SW480 (cell line): Measurements from ENCODE around the gene ADCY2.
A peak's percentile ranks its signal among the peaks of the same experiment; 100 is the strongest.

Source experiments
- DNase-seq: peaks from one replicate; pipeline ENCODE4 v3.0.0-alpha.2; 2016; ENCODE audit warnings: low spot score

ADCY2 gene

DNA sequence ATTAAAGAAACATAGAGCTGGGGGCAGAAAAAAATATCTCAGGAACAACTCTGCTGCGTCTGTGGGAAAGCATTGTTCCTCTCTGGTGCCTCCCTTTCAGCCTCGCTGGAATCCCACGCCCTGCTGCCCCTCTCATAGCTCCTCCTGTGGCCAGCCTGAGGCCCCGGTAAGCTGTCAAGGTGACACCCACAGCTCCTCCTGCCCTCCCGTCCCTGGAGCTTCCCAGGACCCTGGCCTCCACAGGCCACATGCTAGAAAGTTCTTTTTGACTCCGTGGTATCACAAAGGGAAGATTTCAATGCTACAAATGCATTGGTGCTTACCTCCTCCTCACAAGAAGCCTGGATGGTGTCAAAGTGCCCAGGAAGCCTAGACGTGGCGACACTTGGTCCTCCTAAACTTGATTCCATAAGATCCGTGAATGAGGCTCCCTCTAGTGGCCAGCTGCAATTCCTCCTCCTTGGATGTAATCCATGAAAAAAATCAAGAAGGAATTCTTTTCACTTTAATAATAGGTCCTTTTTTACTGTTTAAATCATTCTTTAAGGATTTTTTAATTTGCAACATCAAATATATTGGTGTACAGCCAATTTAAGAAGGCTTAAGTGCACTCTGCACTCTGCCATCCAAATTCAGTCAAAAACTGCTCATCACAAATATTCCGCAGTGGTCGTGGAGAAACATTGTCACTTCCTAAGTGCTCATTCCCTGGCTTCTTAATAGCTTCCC, 350.1 kb downstream of the ADCY2 start:
- DNase-seq: peak; percentile 66

DNA sequence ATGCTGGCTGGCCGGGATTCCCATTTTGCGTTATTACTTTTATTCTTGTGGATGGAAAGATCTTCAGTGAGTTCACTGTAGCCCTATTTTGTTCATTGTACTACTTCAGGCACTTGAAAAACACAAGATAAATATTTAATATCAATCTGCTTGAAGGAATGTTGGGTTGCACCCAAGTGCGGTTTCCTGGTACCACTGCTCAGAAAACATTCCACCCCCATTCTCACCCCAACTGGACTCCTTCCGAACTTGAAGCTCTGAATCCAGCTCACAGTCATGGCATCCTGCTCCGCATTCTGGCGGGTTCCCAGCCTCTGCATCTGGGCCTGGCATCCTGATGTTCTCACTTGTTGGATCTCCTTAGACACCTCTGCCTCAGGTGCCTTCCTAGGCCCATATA, 351.8 kb downstream of the ADCY2 start:
- no peak for DNase-seq

DNA sequence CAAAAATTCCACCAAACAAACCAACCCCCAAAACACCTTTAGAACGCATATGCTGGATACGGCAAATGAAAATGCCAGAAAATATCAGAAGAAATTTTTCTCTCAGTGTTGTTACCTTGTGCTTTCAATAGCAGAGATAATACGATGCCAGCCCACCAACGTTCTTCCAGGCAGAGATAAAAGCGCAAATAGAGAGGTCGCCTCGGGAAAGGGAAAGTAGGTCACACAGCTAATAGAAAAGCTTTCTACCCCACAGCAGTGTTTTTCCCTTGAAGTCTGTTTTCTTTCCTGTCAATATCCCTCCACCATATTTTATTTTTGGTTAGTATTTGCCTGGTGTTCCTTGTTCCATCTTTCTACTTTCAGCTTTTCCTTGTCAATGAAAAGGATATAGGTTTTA, 353.7 kb downstream of the ADCY2 start:
- no peak for DNase-seq

DNA sequence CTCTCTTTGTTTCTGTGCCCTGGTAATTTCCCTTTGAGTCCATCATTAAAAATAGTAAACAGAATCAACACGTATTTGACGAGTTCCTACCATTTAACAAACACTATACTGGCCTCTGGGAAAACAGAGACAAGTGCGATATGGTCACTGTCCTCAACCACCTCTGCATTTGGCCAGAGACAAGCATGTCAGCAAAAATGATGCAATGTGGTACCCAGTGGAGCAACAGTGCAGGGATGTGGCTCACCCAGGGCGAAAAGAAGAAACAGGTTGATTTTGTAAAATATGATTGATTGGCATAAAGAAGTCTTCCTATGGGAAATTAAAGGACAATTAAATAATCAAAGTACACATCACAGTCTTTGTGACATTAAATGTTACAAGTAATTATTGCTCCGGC, 355.9 kb downstream of the ADCY2 start:
- DNase-seq: no peak

DNA sequence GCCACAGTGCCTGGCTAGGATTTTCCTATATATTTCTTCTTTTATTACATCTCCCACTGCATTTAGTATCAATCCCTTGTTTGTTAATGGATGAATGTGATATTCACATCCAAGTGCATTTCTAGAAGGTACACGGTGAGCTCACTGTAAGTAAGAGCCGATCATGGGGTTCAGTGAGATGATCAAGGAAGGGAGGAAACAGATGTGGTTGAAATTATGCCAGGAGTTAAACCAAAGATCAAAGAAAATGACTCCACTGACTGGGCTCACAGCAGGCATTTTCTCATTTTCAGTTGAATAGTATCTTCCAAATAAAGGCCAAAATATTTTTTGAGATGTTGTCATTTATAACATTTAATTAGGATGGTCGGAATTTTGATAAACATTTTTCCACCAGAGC, 357.2 kb downstream of the ADCY2 start:
- DNase-seq: no peak

DNA sequence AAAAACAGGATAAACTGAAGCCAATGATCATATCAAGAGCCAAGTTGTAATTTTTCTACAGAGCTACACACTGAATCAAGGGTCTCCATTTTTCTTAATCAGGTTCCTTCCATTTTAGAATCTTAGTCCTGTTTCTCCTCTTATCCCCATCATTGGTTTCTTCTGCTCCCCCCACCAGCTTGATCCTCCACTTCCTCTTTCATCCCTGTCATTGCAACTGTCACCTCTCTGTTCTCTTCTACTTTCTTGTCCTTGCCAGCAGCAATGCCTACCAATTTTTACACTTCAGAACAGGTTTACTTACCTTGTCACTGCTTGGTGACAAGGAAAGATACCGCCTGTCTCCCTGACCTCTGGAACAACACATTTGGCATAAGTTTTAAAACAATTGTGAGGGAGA, 357.7 kb downstream of the ADCY2 start:
- no peak for DNase-seq

DNA sequence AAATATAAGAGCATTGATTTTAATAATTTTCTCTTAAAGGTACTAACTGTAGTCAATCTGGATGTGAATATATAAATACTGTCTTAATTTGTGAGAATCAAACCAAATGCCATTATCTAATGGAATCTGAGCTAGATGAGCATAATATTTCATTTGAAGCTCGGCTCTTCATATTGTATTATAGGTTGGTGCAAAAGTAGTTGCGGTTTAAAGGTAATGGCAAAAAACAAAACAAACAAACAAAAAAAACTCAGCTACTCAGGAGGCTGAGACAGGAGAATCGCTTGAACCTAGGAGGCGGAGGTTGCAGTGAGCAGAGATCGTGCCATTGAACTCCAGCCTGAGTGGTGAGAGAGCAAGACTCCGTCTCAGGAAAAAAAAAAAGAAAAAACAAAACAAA, 358.6 kb downstream of the ADCY2 start:
- no peak for DNase-seq

DNA sequence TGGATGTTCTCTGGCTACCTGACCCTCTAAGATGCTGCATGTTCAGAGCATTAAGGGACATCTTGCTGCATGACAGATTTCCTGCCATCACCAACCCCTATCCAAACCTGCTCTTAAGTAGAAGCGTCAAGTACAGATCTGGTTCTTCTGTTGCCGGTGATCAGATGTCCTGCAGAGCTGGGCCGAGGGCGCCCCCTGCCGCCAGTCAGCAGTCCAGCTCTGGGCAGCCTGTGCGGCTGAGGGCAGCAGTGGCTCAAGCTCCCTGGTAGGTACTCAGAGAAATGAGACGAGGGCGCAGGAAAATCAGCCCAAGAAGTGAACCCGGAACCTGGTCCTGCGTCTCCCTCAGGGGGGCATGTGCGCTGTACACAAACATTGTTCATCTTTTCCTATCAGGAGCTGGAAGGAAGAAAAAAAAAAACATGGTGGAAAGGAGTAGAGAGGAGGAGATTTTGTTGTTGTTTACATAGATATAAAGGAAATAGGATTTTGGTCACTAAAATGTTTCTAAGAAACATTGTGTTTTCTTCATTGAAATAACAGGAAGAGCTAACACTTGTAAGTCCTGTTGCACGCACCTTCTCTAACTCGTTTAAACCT, 359.2 kb downstream of the ADCY2 start:
- peak; percentile 76 for DNase-seq

DNA sequence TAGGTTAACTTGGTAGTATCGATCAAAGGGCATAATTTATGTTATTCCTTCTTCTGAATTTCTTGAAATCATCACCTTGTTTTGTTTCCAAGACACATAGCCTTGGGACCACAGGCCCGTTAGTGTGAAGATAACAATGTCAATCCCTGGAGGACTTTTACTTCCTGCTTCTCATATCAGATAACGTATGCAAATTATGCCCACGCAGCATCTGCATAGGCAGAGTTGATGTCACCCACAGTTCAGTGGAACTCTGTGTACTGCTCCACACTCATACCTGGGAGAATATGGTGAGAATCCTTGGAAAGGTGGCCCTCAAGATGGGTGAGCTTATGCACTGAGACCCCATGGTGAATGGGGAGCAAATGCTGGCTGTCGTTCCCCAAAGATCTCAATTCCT, 360.0 kb downstream of the ADCY2 start:
- no peak for DNase-seq

DNA sequence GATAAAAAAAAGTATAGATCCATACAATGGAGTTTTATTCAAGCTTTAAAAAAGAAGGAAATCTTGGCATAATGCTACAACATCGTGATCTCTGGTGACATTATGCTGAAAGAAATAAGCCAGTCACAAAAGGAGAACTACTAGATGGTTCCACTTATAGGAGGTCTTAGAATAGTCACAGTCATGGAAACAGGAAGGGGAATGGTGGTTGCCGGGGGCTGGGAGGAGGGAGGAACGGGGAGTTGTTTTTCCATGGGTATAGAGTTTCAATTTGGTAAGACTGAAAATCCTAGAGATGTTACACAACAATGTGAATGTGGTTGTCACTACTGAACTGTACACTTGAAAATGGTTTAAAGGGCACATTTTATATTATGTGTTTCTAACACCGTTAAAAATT, 360.5 kb downstream of the ADCY2 start:
- no peak for DNase-seq

DNA sequence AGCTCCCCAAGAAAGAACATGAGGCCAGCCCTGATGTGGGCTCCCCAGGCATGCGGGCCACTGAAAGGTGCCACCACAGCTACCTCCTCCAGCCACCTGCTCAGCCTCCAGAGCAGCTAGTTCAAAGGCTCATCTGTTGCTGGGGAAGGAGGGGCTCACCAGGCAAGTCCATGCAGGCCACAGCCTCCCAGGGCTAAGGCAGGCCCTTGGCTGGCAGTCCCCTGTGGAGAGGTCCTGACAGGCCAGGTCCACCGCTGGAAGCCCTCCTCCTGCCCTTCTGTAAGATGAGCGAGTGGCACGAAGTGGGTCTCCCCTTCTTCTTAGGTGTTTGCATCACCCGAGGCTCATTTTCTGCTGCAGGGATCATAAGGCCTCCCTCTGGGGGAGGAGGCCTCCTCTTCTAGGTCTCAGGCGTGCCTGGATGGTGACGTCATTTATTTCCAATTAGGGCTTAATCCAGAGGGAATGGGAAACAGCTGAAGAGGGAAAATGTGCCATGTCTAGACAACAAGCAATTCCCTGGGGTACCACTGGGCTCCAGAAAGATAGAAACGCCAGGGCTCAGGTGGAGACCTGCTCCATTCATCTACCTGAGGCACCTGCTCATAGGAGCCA, 363.4 kb downstream of the ADCY2 start:
- no peak for DNase-seq

DNA sequence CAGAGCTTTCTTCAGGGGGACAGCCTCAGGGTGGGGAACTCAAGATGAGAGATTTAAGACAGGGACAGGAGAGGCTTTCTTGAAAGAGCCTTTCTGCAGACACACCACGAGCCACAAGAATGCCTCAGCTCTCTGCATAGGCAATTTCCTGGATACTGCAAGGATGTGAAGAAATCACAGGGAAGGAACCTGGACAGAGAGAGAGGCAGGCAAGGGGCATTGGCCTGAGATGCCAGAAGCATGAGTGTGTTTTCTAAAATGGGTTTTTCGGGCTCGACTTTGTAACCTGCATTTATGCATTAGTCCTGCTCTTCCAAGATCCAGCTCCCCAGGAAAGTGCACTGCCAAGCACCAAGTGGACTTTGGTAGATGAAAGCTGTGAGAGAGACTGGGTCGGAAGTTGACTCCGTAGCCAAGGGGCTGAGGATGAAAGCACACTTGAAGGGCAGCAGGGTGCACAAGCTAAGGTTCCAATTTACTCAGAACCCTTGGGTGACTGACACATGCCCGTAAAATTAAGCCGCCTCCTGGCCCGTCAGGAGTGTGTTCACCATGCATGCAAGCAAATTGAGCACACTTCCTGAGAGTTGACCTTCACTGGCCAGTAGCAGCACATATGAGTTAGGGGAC, 364.1 kb downstream of the ADCY2 start:
- no peak for DNase-seq

DNA sequence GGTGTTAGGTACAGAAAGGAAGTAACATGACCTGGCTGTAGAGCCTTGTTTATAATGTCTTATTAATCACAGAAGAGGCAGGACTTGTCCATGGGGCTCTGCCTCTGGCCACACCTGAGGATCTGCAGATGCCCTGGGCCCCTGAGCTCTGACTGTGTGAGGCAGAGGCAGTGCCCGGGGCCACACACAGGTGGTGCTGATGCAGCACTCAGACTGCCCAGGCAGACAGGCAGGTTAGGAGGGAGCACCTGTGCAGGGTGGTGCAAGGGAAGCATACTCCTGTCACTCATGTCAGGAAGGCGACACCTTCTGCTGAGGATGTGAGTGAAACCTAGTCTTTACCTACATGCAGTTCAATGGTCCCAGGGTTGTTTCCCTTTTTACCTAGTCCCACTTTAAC, 366.3 kb downstream of the ADCY2 start:
- peak; percentile 36 for DNase-seq

DNA sequence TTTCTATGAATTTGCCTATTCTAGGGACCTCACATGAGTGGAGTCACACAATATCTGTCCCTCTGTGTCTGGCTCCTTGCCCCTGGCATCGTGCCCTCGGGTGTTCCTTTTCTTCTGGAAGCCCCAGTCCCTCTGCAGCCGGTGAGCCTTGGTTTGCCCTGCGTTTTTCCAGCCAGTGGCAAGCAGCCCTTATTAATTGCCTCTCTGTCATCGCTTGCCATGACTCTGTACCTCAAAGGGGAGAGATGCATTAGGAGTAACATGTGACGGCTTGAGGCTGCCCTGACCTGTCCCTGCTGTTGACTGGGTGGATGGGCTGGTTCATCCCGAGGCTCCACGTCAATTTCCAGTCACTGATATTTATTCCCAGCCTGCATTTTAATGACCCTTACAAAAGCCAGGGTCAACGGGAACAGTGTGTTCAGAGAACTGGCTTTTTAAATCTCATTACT, 367.7 kb downstream of the ADCY2 start:
- no peak for DNase-seq

DNA sequence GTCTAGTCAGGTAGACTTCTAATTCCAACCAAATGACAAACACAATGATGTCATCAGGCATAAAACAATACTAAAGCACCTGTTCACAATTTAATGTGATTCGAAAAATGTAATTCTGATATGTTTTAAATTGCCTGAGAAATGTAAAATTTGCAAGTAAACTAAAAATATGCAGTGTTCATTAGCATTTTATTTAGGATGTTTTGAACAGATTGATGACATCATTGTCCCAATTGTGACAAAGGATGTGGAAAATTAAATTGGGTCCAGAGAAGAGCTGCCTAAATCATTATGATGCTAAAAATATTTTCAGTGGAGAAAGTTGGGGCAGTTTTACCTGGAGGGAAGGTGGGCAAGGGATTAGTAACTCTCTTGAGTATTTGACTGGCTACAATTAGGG, 368.5 kb downstream of the ADCY2 start:
- DNase-seq: no peak

DNA sequence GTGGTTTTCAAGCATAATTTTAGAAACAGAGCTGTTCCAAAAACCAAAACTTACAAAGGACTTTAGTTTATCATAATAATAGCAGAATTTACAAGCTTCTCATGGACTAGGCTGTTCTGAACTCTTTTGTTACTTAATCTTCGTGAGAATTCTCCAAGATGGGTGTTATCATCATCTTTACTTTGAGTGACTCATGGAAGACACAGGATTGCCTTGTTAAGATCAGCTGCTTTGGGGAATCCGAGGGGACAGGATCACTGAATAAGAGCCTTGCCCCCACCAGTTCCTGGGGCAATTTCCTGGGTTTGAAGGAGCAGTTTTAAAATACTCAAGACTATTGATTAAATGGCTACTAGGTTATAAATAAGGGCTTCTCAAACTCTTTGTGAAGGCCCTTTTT, 374.5 kb downstream of the ADCY2 start:
- no peak for DNase-seq

DNA sequence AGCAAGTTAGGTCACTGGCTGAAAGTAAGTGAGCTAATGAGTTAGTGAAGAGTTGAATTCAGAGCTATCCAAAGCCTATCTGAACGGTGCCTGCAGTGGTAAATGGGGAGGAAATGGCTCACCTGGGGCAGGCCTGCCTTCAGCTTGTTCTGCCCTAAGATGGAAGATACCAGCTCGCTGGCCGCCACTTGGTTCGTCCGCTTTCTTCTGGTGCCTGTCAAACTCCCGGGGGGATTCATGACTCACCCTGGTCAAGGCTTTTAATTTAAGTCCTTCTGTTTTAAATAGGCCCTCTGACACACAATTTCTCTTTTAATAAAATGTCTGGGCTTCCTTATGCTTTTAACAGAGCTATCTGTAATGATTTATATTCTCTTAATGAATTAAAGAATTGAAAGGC, 376.2 kb downstream of the ADCY2 start:
- DNase-seq: no peak

DNA sequence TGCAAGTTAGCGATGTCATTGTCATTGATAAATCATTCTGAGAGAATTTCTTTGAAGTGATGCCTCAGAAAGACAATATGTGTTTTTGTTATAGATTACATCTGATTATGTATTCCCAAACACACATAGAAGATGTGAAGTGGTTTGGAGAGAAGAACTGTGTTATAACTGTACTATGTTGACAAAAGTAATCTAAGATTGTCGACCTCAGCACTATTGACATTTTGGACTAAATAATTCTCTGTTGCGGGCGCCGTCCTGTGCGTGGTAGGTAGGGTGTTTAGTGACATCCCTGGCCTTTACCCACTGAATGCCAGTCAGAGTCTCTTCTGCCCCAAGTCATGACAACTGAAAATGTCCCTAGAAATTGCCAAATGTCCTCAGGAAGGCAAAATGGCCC, 377.2 kb downstream of the ADCY2 start:
- DNase-seq: no peak

DNA sequence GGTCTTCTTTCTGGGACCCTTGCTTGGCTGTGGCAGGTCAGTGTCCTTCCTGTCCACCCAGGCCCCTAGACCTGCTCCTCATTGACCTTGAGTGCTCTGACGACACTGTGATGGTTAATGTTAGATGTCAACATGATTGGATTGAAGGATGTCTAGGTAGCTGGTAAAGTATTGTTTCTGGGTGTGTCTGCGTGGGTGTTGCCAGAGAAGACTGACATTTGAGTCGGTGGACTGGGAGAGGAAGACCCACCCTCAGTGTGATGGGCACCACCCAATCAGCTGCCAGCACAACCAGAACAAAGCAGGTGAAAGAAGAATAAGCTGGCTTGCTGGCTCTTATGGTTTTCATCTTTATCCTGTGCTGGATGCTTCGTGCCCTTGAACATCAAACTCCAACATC, 380.5 kb downstream of the ADCY2 start:
- DNase-seq: no peak

DNA sequence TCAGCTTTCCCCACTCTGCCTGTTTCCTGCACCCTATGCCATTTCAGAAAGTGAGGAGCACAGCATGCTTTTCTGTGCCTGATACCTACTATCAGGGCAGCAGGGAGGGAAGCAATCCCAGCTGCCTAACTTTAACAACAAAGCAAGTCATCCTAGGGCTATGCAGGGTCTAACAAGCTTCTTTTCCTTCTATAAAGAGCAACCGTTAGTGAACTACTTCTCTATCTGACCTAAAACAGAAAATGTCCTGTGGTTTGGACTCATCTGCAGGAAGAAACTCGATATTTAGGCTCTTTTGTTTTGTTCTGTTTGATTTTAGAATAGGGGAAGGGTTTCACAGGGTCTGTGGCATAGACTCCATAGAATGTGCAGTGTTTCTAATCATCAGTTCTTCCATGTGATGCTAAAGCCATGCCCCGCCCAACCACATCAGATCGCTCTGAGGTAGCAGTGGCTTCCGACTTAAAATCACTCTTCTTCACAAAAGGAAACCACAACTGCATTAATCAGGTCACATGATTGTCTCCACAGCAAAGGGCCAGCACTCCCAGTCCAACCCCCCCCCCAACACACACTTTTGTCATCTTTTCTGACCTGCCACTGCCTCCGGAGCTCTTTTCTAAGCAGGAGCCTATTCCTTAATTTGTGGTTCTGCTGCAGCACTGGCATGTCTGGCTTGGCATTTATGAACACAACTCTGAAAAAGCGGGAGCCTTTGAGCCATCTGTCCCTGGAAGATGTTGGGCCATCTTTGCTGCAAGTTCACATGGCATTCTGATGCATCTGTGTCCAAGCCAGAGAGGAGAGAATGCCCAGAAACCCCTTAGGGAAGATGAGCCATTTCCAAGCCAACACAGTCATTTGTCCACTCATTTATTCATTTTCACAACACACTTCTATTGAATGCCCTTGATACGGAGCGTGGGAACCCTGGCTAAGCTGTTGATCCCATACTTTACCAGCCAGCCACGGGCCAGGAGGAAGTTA, 383.4 kb downstream of the ADCY2 start:
- DNase-seq: peak; percentile 85

DNA sequence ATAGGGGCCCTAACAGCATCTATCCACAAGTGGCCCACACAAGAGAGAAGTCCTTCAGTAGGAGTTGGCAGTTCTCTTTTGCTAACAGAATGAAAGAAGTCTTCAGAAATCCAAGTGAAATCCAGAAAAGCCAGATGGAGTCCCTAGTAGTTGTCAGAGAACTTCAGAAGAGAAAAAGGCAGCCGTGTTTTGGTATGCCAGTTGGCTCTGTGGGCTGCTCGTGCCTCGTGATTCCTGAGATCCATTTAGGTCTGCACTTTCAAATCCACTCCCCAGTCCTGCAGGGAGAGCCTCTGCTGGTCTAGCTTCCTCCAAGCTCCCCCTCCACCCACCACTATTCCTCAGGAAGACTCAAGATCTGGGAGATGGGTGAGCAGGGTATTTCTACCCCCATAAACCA, 386.0 kb downstream of the ADCY2 start:
- no peak for DNase-seq
